SW480 (cell line): ENCODE measurements around the gene MAPK13.

Source experiments
- DNase-seq: peaks from one replicate; pipeline ENCODE4 v3.0.0-alpha.2; 2016; ENCODE audit warnings: low spot score

MAPK13 gene

DNA sequence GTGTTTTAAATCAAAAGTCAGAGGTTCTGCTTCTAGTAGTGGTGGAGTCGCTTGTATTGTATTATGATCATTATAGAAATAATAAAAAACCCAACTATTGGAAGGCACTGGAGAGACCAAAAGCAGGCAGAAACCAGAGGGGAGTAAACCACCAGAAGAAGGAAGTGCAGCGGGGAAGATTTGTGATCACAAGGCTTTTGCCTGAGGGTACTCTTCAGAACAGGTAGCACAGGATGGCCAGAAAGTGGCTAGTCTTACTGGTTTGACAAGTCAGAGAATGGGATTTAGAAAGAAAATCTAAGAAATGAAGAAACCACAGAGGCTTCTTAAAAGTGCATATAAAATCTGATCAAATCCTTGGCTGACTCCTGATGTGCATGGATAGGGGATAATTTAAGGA is 24.0 kb downstream of the MAPK13 start:
- DNase-seq, result no peak

DNA sequence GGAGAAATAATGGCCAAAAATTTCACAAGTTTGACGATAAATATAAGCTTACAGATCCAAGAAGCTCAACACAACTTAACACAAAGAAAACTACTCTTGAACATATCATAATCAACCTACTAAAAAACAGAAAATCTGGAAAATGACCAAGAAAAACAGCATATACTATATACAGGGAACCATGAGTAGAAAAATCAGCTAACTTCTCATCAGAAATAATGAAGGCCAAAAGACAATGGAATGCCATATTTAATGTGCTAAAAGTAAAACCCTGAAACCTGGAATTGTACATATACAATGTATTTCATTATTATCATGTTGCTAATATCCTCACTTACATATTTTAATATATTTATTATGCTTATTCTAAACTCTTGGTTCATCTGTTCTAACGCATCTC is 25.3 kb downstream of the MAPK13 start:
- DNase-seq, result no peak

DNA sequence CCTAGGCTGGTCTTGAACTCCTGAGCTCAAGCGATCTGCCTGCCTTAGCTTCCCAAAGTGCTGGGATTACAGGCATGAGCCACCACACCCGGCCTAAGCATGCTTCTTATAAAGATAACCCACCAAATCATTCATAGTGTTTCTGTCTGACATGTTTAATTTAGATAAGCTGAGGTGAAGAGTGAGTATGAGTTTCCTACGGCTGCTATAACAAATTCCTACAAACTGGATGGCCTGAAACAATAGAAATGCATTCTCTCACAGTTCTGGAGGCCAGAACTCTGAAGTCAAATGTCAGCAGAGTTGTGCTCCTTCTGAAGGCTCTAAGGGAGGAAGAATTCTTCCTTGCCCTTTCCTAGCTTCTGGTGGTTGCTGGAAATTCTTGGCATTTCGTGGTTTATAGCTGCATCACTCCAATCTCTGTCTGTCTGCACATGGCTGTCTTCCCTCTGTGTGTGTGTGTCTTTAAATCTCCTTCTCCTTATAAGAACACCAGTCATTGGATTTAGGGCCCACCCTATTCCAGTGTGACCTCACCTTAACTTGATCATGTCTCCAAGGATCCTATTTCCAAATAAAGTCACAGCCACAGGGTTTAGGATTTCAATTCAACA is 29.9 kb downstream of the MAPK13 start:
- no peak for DNase-seq

DNA sequence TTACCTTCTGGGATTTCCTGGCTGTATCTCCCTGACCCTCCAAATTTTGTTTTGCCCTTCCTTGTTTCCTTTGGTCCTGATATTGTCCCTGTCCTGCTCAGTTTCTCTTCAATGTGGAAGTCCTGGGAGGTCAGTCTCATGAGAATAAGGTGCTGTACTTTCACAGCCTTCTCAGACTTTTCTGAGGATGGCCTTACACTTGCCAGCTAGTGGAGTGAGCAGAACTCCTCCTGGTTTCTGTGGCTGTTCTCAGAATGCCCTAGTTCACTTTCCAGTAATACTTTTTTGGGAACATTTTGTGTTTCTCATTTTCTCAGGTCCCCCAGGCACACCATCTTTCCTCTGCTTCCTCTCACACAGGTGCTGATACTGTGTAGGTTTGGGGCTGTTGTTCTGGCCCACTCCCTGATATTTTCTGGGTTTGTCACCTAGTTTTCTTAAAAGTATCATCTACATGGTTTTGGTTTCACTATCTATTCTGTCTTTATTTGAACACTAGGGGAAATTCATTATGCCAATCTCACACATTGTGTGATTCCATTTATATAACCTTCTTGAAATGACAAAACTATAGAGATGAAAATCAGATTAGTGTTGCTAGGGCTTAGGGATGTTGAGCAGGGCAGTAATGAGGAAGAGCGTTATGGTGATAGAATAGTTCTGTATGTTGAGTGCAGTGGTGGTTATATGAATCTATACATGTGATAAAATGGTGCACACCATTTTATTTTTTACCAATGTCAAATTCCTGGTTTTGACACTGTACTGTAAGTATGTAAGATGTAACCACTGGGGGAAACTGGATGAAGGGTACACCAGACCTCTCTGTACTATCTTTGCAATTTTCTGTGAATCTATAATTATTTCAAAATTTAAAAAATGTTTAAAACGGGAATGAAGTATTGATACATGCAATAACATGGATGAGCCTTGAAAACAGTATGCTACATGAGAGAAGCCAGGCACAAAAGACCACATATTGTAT is 39.0 kb downstream of the MAPK13 start:
- no peak for DNase-seq

DNA sequence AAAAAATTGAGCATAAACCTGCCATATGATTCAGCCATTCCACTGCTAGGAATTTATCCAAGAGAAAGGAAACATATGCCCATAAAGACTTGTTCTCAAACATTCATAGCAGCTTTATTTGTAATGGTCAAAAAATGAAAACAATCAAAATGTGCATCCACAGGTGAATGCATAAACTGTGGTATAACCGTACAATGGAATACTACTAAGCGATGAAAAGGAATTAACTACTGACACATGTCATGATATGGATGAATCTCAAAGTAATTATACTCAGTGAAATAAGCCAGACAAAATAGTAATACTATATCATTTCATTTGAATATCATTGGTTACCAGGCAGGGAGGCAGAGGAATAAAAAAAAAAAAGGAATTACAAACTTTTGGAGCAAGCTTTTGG is 40.4 kb downstream of the MAPK13 start:
- DNase-seq, result no peak

DNA sequence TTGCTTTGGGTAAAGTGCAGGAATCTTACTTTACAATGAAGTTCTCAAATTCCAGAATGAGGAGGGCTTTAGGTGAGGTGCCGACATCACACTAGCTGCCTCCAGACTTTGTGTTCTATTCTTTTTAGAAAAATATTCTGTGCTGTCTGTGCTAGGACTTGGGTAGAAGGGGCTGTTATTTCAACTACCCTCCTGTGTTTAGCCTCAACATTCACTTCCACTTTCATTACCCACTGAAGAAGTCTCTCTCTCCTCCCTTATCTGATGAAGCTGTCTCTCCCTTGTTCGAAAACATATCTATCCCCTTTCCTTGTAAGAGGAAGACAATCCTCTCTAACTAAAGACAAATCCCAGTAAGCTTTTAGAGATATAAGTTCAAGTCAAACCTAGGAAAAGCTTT is 41.3 kb downstream of the MAPK13 start:
- no peak for DNase-seq

DNA sequence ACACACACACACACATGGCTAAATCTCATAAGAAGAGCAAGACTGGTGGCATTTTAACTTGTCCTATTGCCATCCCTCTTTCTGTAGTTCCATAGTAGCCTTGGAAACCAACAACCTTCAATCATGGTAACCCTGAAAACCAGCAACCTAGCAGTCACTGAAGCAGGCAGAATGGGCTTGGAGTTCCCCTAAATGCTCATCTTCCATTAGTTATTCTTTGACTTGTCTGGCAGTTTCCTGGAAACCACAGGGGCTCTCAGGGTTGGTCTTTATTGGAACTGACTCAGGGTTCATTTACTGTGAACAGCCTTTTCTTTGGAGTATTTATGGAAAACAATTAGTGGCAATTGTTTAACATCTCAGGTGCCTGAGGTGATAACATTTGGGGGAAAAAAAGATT is 46.9 kb downstream of the MAPK13 start:
- DNase-seq, result no peak

DNA sequence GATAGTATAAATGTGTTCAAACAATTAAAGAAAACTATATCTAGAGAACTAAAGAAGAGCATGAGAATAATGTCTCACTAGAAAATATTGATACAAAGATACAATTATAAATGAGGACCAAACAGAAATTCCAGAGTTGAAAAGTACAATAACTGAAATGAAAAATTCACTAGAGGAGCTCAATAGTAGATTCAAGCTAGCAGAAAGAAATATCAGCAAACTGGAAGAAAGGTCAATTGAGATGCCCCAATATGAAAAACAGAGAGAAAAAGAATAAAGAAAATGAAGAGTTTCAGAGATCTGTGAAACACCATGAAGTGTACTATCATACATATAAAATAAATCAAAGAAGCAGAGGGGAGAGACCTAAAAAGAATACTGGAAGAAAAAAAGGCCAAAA is 48.2 kb downstream of the MAPK13 start:
- no peak for DNase-seq

DNA sequence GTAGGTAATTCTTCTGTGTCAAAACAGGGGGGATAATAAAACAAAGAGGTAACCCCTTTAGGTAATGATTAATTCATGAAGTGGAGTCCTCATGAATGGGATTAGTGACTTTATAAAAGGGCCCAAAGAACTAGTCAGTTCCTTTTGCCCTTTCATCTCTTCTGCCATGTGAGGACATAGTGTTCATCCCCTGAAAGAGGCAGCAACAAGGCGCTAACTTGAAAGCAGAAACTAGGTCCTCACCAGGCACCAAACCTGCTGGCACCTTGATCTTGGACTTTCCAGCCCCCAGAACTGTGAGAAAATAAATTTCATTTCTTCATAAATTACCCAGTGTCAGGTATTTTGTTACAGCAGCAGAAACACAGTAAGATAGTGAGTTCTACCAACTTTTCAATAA is 49.8 kb downstream of the MAPK13 start:
- DNase-seq, result no peak

DNA sequence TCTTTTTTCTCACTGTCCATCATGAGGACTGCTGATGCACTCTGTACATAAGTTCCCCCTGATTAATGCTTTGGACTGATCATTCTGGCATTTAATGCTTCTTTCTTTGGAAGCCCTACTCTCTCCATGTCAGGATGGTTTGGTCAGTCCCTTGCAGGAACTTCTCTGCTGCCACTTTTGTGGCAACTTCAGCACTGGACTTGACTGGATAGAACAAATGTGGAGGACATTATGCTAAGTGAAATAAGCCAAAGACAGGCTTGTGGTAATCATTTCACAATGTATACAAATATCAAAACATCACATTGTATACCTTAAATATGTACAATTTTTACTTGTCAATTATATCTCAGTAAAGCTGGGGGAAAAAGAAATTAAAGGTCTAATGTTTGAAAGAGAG is 54.0 kb downstream of the MAPK13 start:
- DNase-seq, result no peak

DNA sequence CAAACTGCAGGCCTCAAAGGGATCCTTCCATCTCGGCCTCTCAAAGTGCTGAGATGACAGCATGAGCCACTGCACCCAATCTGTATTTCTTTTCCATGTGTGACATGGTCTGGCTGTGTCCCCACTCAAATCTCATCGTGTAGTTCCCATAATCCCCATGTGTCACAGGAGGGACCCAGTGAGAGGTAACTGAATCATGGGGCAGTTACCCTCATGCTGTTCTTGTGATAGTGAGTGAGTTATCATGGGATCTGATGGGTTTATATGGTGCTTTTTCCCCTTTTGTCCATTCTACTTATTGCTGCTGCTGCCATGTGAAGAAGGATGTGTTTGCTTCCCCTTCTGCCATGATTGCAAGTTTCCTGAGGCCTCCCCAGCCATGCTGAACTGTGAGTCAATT is 55.9 kb downstream of the MAPK13 start:
- DNase-seq, result no peak

DNA sequence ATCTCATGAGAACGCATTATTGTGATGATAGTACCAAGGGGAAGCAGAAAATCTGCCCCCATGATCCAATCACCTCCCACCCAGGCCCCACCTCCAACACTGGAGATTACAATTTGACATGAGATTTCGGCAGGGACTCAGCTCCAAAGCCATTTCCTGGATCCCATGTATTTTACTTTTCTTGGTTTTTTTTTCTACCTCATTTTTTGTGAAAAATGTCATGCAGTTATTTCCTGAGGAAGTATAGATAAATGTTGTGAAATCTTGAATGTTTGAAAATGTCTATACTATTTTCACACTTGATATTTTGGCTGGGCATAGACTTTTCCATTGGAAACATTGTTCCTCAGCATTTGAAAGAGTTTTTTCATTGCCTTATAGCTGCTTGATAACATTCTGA is 57.1 kb downstream of the MAPK13 start:
- no peak for DNase-seq
